Endothelial cell of umbilical vein (primary cell): Measurements from ENCODE around the gene FCGBP. TPM values are rescaled to one million over a fixed set of nuclear protein-coding genes. Genes with fewer than 3 reads are reported as not detected.
"Not testable (repeated sequence)": the region's sequence is repeated elsewhere in the genome, so short reads cannot be mapped to it uniquely, and the experiment has no call there.

Source experiments
- BruUV-seq: library from RNA; stranded (reverse); fragments of 400-500 nt; replicated peaks from 2 replicates; lab custom pipeline; 2021; lab: Mats Ljungman, UMichigan
- CTCF ChIA-PET: fragments of 300-600, 350-600 bp; sonication (Branson Sonifier 250); formaldehyde crosslinking; loops from one replicate; lab custom pipeline; 2021; ENCODE audit warnings: antibody characterized with exemption, inconsistent platforms; lab: Charles Lee
- POLR2A ChIA-PET: fragments of 300-600, 350-600 bp; sonication (Branson Sonifier 250); formaldehyde crosslinking; loops from one replicate; lab custom pipeline; 2021; ENCODE audit warnings: antibody characterized with exemption, inconsistent platforms; lab: Charles Lee
- DNase-seq: peaks from one replicate; pipeline ENCODE4 v3.0.0-alpha.2; 2011; ENCODE audit warnings: low read depth, low spot score
- FAIRE-seq: peaks from 2 replicates; lab custom pipeline; 2011; peaks lifted over from hg19 to GRCh38; lab: Jason Lieb, UNC
- H2AFZ ChIP-seq: 2 replicates; pipeline ENCODE4 v1.6.0; 2012; ENCODE audit warnings: low read depth, low read length, control low read depth, inconsistent platforms
- H3K27ac ChIP-seq: 2 replicates; pipeline ENCODE4 v1.5.1; 2011; ENCODE audit warnings: low read depth, mild to moderate bottlenecking, control low read depth, low read length, moderate library complexity; ENCODE audit not compliant: insufficient read depth
- H3K27me3 ChIP-seq, 2 experiments: 2 replicates each; pipeline versions ENCODE4 v1.6.0 to v1.6.1; 2011; ENCODE audit warnings: low read length in 2 of 2, mixed read lengths in 1 of 2; ENCODE audit not compliant: control insufficient read depth in 2 of 2, insufficient read depth in 2 of 2
- H3K36me3 ChIP-seq, 2 experiments: 2 replicates in 1 of 2; 3 replicates in 1 of 2; pipeline ENCODE4 v1.5.1; 2011; ENCODE audit warnings: low read length in 2 of 2, mild to moderate bottlenecking in 1 of 2, moderate library complexity in 1 of 2; ENCODE audit not compliant: control insufficient read depth in 2 of 2, insufficient read depth in 2 of 2; ENCODE audit errors: extremely low read depth in 1 of 2
- H3K4me1 ChIP-seq: 3 replicates; pipeline ENCODE4 v1.5.1; 2011; ENCODE audit warnings: mild to moderate bottlenecking, low read length; ENCODE audit not compliant: control insufficient read depth, insufficient read depth; ENCODE audit errors: extremely low read depth
- H3K4me2 ChIP-seq: 2 replicates; pipeline ENCODE4 v1.6.1; 2011; ENCODE audit warnings: low read length, control low read depth, mixed read lengths; ENCODE audit not compliant: insufficient read depth
- H3K4me3 ChIP-seq, 3 experiments: fragments of 200-600 bp in 1 of 3; sonication (generic), shearing (Covaris generic) in 1 of 3; replicated peaks in 1 of 3; 2 replicates each; pipeline ENCODE4 v1.5.1; 2011 to 2016; ENCODE audit warnings: control low read depth in 3 of 3, low read length in 3 of 3, mild to moderate bottlenecking in 2 of 3, inconsistent platforms in 1 of 3, low read depth in 1 of 3, moderate library complexity in 1 of 3; ENCODE audit not compliant: insufficient read depth in 1 of 3
- H3K79me2 ChIP-seq: 2 replicates; pipeline ENCODE4 v1.6.0; 2012; ENCODE audit warnings: low read length, inconsistent platforms; ENCODE audit not compliant: control insufficient read depth, insufficient read depth
- H3K9ac ChIP-seq: replicated peaks from 2 replicates; pipeline ENCODE3; 2011; ENCODE audit warnings: low read length, control low read depth; ENCODE audit not compliant: insufficient read depth; ENCODE audit errors: extremely low read depth
- H3K9me1 ChIP-seq: replicated peaks from 3 replicates; pipeline ENCODE4 v1.6.0; 2011; ENCODE audit warnings: mild to moderate bottlenecking, low read length; ENCODE audit not compliant: control insufficient read depth, insufficient read depth; ENCODE audit errors: extremely low read depth
- H3K9me3 ChIP-seq: replicated peaks from 2 replicates; pipeline ENCODE4 v1.5.1; 2012; ENCODE audit warnings: low read length, inconsistent platforms; ENCODE audit not compliant: control insufficient read depth, insufficient read depth
- H4K20me1 ChIP-seq: replicated peaks from 2 replicates; pipeline ENCODE3; 2011; ENCODE audit warnings: mild to moderate bottlenecking, low read length; ENCODE audit not compliant: control insufficient read depth, insufficient read depth; ENCODE audit errors: extremely low read depth
- EZH2 ChIP-seq: IDR thresholded peaks from 2 replicates; pipeline ENCODE4 v1.6.1; 2012; ENCODE audit warnings: borderline replicate concordance, low read depth, mild to moderate bottlenecking, moderate library complexity, low read length, inconsistent platforms; ENCODE audit not compliant: severe bottlenecking
- GATA2 ChIP-seq: IDR thresholded peaks from 2 replicates; pipeline ENCODE4 v1.7.0; 2011; ENCODE audit warnings: low read depth, mild to moderate bottlenecking, moderate library complexity, mixed read lengths, low read length; ENCODE audit not compliant: insufficient read length, insufficient read depth
- JUN ChIP-seq: IDR thresholded peaks from 2 replicates; pipeline ENCODE4 v1.6.1; 2011; ENCODE audit warnings: borderline replicate concordance, low read depth; ENCODE audit not compliant: insufficient read length, insufficient read depth
- MAX ChIP-seq: IDR thresholded peaks from 2 replicates; pipeline ENCODE4 v1.6.1; 2011; ENCODE audit not compliant: insufficient read depth, insufficient read length
- MYC ChIP-seq: IDR thresholded peaks from one replicate; pipeline ENCODE4 v1.6.1; 2011; ENCODE audit warnings: mild to moderate bottlenecking, low read depth, low read length
- POLR2A ChIP-seq: IDR thresholded peaks from 2 replicates; pipeline ENCODE4 v1.6.1; 2012; ENCODE audit warnings: low read depth, mild to moderate bottlenecking, control low read depth, low read length
- dilution Hi-C: fragments of 300-500 bp; cut with MboI; formaldehyde crosslinking; loops from one replicate; pipeline ENCODE4 v1.15.0; 2019; ENCODE audit warnings: low sequenced_read_pairs; ENCODE audit not compliant: extremely low pct_ligation_motif_present
- intact Hi-C: fragments of 100-400 bp; cut with micrococcal nuclease; formaldehyde crosslinking; loops from one replicate; pipeline ENCODE4 v1.10.0; 2022
- polyA plus RNA-seq, 4 experiments: library from polyadenylated mRNA; depleted of rRNA in 3 of 4; stranded (reverse) in 3 of 4; unstranded in 1 of 4; fragments of >200 nt; gene quantifications; 2 replicates each; pipeline versions ENCODE4 v1.2.1 to v1.2.3, GENCODE V29; 2011 to 2012; ENCODE audit warnings: missing spikeins in 1 of 4
- total RNA-seq: library from RNA; stranded (reverse); gene quantifications from 2 replicates; pipeline ENCODE4 v1.2.3, GENCODE V29; 2021

Gene FCGBP
- total and polyA plus RNA-seq, 2 donors (not counting 3 experiments of a cell fraction or from before 2014, with no cell fraction given): 0.01 TPM; not detected in 1

- no TSS peak for BruUV-seq
- Histone ChIP-seq H4K20me1 (no peaks in the 10 kb centered on the region), H3K9me3 (no peaks in the 10 kb centered on the region), H3K36me3 (no peaks in the 10 kb centered on the region), H3K4me1 (no peaks in the 10 kb centered on the region), H3K4me2 (no peak overlapping the region), H3K9me1 (no peaks in the 10 kb centered on the region), H3K27ac (no peak overlapping the region), H2AFZ (no peak overlapping the region), H3K27me3 (peaks cover 0 to 4% of the 10 kb centered on the region in 2 experiments), H3K79me2 (no peaks in the 10 kb centered on the region), H3K9ac (no peak overlapping the region), H3K4me3 (no peak overlapping the region)
- no peak for DNase-seq
- peak; percentile 56 for FAIRE-seq
- TF ChIP-seq EZH2 (no peak), MYC (no peak), JUN (no peak), GATA2 (no peak), POLR2A (no peak), MAX (no peak)
- POLR2A ChIA-PET: no interaction called here
- dilution Hi-C loops: no loop called here
- intact Hi-C loops: no loop called here
- CTCF ChIA-PET: interaction anchor here (0.7 kb wide), 1 partner anchor 29 kb away, joined by 3 read pairs; no protein-coding TSS in a partner anchor
Measured at GRCh38 chr19:39890755-39891551, 43.5 kb downstream of the FCGBP start.

GRCh38 chr19:39889872-39890754, 44.3 kb downstream of the FCGBP start:
- DNase-seq, H2AFZ ChIP-seq, H3K27me3 ChIP-seq, dilution Hi-C loops, H3K79me2 ChIP-seq, H3K4me1 ChIP-seq, H3K4me2 ChIP-seq, H3K27ac ChIP-seq, H3K36me3 ChIP-seq, BruUV-seq, H4K20me1 ChIP-seq, H3K9me3 ChIP-seq, POLR2A ChIA-PET, H3K9me1 ChIP-seq, H3K4me3 ChIP-seq, H3K9ac ChIP-seq, intact Hi-C loops: not testable (repeated sequence)
- FAIRE-seq: peak; percentile 46
- CTCF ChIA-PET: interaction anchor here (0.7 kb wide), 1 partner anchor 29 kb away, joined by 3 read pairs; no protein-coding TSS in a partner anchor

GRCh38 chr19:39887456-39887951, 46.9 kb downstream of the FCGBP start:
- H3K4me1 ChIP-seq, POLR2A ChIA-PET, H3K4me2 ChIP-seq, H4K20me1 ChIP-seq, H3K9me3 ChIP-seq, H3K9me1 ChIP-seq, DNase-seq, H3K4me3 ChIP-seq, H2AFZ ChIP-seq, intact Hi-C loops, H3K36me3 ChIP-seq, FAIRE-seq, H3K27ac ChIP-seq, CTCF ChIA-PET, BruUV-seq, H3K79me2 ChIP-seq, H3K27me3 ChIP-seq, H3K9ac ChIP-seq, dilution Hi-C loops: not testable (repeated sequence)
